Pancreas (tissue), 10 donors: ENCODE results near the gene PPT2. TPM values are rescaled to one million over a fixed set of nuclear protein-coding genes. Genes with fewer than 3 reads are reported as not detected.

Experiments
- ATAC-seq, 4 donors: fragments of 200-7000 bp; cut with Tn5 transposase; one replicate each; pipeline versions ENCODE4 v1.8.0 to v1.9.1; 2020; ENCODE audit warnings: mild to moderate bottlenecking in 4 of 4, moderate library complexity in 4 of 4
- DNase-seq, 6 donors: peaks; one replicate each; pipeline ENCODE4 v3.0.0-alpha.2; 2020
- FAIRE-seq: peaks from 2 replicates; lab custom pipeline; 2012; peaks lifted over from hg19 to GRCh38; lab: Jason Lieb, UNC
- H3K27ac ChIP-seq, 4 donors: fragments of 200-600 bp; sonication (generic); 1 replicate in 3 of 4; 2 replicates in 1 of 4; pipeline versions ENCODE4 v1.5.0 to v1.8.0; 2020
- H3K27me3 ChIP-seq, 4 donors: fragments of 200-600 bp; one replicate each; pipeline ENCODE4 v1.8.0; 2021
- H3K36me3 ChIP-seq, 3 donors: fragments of 200-600 bp; sonication (generic) in 1 of 3; one replicate each; pipeline versions ENCODE4 v1.5.0 to v1.8.0; 2020 to 2021
- H3K4me1 ChIP-seq, 3 donors: fragments of 200-600 bp; one replicate each; pipeline ENCODE4 v1.8.0; 2021
- H3K4me3 ChIP-seq, 4 donors: fragments of 200-600 bp; sonication (generic) in 2 of 4; one replicate each; pipeline versions ENCODE4 v1.5.0 to v1.8.0; 2020 to 2021
- H3K9me3 ChIP-seq, 4 donors: fragments of 200-600 bp; one replicate each; pipeline ENCODE4 v1.8.0; 2021
- WGBS, 2 donors: extraction: QIAGEN DNeasy Blood & Tissue Kit; methylation state at CpG; one replicate each; pipeline ENCODE4 v1.1.7; 2013; 5-methylcytosine and 5-hydroxymethylcytosine counted together
- intact Hi-C, 3 donors: fragments of 100-400 bp; cut with DNase I; formaldehyde crosslinking; loops; one replicate each; pipeline versions ENCODE4 v1.11.1 to v1.14.2; 2022
- polyA plus RNA-seq, 2 donors: library from polyadenylated mRNA; stranded (reverse); fragments of 200-250 nt; gene quantifications; one replicate each; pipeline ENCODE4 v1.2.3, GENCODE V29; 2013
- total RNA-seq, 6 donors: library from RNA; stranded (reverse); fragmentation: NEBNext Ultra II Directional in 4 of 6; extraction: Animal tissue kit (Norgen Biotek cat#: 25700) in 4 of 6; gene quantifications; one replicate each; pipeline versions ENCODE4 v1.2.1 to v1.2.4, GENCODE V29; 2021 to 2023
- TF ChIP-seq, protein P1 (sequence below), 4 donors: fragments of 200-600 bp; sonication (generic) in 3 of 4; IDR thresholded peaks; one replicate each; pipeline versions ENCODE4 v1.5.0 to v1.8.0; 2021; ENCODE audit warnings: antibody characterized with exemption in 4 of 4
- donor health status: healthy with polysubstance abuse.
- donor health status: DM: no; HTN: no; CAD: no; lungs with moderate emphysema.
- donor health status: DM: no; HTN: no; CAD: no.
- donor health status: control.
- donor health status: control.
- donor health status: Bipolar disorder and iron deficiency.
- donor health status: DM: yes; HTN: yes; CAD: no.
- donor health status: DM: no; HTN: no; CAD: no.
- donor health status: DM: no; HTN: no; CAD: no.
- donor health status: DM: yes; HTN: yes; CAD: no.

Gene PPT2
- total and polyA plus RNA-seq, 8 donors = 5.6 to 13.9 (median 8.4) TPM

DNA sequence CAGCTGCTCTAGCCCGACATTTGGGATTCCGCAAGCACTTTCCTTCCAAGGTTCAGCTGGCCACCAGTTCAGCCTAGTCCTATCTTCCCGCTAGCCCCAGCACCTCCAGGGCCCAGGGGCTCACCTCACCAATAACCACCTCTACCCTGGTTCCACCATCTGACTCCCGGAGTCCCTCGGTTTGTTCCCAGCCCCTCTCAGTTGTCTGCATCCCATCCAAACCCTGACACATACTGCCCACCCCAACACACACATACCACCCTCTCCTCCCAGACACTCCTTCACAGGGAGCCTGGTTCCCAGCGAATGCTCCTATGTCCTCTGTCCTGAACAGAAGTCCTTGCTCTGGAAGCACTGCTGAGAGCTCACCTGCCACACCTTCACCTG, 45.2 kb upstream of the PPT2 start:
- intact Hi-C loops = no loop called here
- peaks cover 0 to 5% (median 0%) of the 10 kb centered on the region in 3 donors for H3K4me1 ChIP-seq
- H3K4me3 ChIP-seq = peak overlapping the region in 1 of 4 donors; percentile 14
- WGBS, 2 donors = 34 to 41% methylated on average over 6 of the region's 6 CpGs
- no peaks in the 10 kb centered on the region for H3K36me3 ChIP-seq
- no peak for DNase-seq
- H3K27me3 ChIP-seq = no peaks in the 10 kb centered on the region
- FAIRE-seq = no peak
- TF ChIP-seq, protein P1, sequence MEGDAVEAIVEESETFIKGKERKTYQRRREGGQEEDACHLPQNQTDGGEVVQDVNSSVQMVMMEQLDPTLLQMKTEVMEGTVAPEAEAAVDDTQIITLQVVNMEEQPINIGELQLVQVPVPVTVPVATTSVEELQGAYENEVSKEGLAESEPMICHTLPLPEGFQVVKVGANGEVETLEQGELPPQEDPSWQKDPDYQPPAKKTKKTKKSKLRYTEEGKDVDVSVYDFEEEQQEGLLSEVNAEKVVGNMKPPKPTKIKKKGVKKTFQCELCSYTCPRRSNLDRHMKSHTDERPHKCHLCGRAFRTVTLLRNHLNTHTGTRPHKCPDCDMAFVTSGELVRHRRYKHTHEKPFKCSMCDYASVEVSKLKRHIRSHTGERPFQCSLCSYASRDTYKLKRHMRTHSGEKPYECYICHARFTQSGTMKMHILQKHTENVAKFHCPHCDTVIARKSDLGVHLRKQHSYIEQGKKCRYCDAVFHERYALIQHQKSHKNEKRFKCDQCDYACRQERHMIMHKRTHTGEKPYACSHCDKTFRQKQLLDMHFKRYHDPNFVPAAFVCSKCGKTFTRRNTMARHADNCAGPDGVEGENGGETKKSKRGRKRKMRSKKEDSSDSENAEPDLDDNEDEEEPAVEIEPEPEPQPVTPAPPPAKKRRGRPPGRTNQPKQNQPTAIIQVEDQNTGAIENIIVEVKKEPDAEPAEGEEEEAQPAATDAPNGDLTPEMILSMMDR (IDR thresholded peaks at IDR 0.05) = no peak
- peak in 2 of 4 donors; percentile 4 to 9 for ATAC-seq
- H3K9me3 ChIP-seq = no peaks in the 10 kb centered on the region
- no peak overlapping the region for H3K27ac ChIP-seq

GRCh38 chr6:32109114-32109764, 44.7 kb upstream of the PPT2 start, which contains the start of gene TNXB:
TSS of gene TNXB (minus strand) at chr6:32109338. CDS start at chr6:32098198, 11,140 bp downstream.
- H3K9me3 ChIP-seq = no peaks in the 10 kb centered on the region
- H3K27ac ChIP-seq = peak within 1 kb of the TSS in 1 of 4 donors; percentile 33
- H3K4me1 ChIP-seq = peaks cover 0 to 8% (median 0%) of the 10 kb centered on the region in 3 donors
- intact Hi-C loops = no loop called here
- H3K4me3 ChIP-seq = peak within 1 kb of the TSS in 1 of 4 donors; percentile 14
- ATAC-seq (peak in 3 of 4 donors; percentile 8 to 30 (median 17)), DNase-seq (peak in 2 of 6 donors; percentile 43 to 56), FAIRE-seq (no peak)
- 9 to 11% methylated on average over 11 to 12 of the region's 12 CpGs for whole genome bisulfite sequencing, 2 donors
- TF ChIP-seq, protein P1 (IDR thresholded peaks at IDR 0.05) = no peak
- H3K36me3 ChIP-seq = no peaks in the 10 kb centered on the region
- H3K27me3 ChIP-seq = no peaks in the 10 kb centered on the region

DNA sequence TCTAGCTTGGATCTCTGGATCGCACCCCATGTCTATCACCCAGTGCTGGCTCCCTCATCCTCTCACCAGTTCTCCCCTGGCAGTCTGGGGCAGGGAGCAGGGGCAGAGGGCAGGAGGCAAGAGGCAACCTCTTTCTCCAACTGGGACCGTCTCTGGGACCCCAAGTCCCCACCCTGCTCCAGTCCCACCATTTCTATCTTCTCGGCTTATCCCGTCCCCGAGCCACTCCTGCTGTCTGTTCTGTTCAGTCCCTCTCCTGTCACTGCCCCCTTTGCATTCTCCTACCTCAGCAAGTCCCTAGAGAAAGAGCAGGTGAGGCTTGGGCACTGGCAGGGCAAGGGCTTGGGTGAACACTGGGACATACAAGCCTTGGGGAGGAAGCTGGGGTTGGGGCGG, 44.2 kb upstream of the PPT2 start:
- no peak overlapping the region for H3K27ac ChIP-seq
- DNase-seq (no peak), FAIRE-seq (no peak), ATAC-seq (no peak)
- H3K36me3 ChIP-seq = no peaks in the 10 kb centered on the region
- no peaks in the 10 kb centered on the region for H3K27me3 ChIP-seq
- no peaks in the 10 kb centered on the region for H3K9me3 ChIP-seq
- intact Hi-C loops = loop anchor here in 1 of 3 donors (10.0 kb wide), 1 partner anchor 55 kb away; the partner anchor contains the start of gene EGFL8
- WGBS, 2 donors = 35 to 37% methylated on average over 6 of the region's 6 CpGs
- no peak overlapping the region for H3K4me3 ChIP-seq
- peaks cover 0 to 8% (median 0%) of the 10 kb centered on the region in 3 donors for H3K4me1 ChIP-seq
- TF ChIP-seq, protein P1 (IDR thresholded peaks at IDR 0.05) = no peak

DNA sequence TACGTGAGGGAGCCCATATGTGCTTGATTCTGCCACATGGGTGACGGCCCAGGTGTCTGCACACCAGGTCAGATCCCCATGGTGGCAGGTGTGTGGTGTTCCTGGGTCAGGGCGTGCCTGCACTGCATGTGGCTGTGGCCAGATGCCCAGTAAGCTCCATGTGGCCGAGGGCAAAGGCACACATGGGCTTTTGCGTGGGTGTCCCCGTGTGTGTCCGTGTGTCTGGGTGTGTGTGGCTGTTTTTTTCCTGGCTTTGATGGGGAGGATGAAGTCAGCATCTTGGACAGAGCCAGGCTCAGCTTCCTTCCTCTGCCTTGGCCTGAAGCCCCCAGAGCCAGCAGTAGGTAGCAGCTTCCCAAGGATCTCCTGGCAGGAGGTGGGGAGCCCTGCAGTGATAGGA, 43.3 kb upstream of the PPT2 start:
- peak in 2 of 6 donors; percentile 49 to 53 for DNase-seq
- ATAC-seq = peak in 1 of 4 donors; percentile 14
- H3K4me3 ChIP-seq = no peak overlapping the region
- no peaks in the 10 kb centered on the region for H3K27me3 ChIP-seq
- peaks cover 0 to 8% (median 0%) of the 10 kb centered on the region in 3 donors for H3K4me1 ChIP-seq
- no peak for FAIRE-seq
- TF ChIP-seq, protein P1 (IDR thresholded peaks at IDR 0.05) = no peak
- no peaks in the 10 kb centered on the region for H3K9me3 ChIP-seq
- WGBS, 2 donors = 22 to 31% methylated on average over 7 of the region's 7 CpGs
- H3K36me3 ChIP-seq = peaks cover 0 to under 1% (median 0%) of the 10 kb centered on the region in 3 donors
- no peak overlapping the region for H3K27ac ChIP-seq
- intact Hi-C loops = loop anchor here in 1 of 3 donors (10.0 kb wide), 1 partner anchor 54 kb away; the partner anchor contains the start of gene EGFL8
